ENCODE data around the gene CALCR.
A peak's percentile ranks its signal among the peaks of the same experiment; 100 is the strongest.
"Not testable (repeated sequence)": the region's sequence is repeated elsewhere in the genome, so short reads cannot be mapped to it uniquely, and the experiment has no call there.

Gene CALCR

GRCh38 chr7:93491860-93492259, 82.7 kb downstream of the CALCR start:
- peak; percentile 69 for TF ChIP-seq ZNF8 (CRISPR knock-in tag; IDR thresholded peaks at IDR 0.05)
- not testable (repeated sequence) for ATAC-seq

- TF ChIP-seq ARNTL (CRISPR knock-in tag; IDR thresholded peaks at IDR 0.05; ENCODE audit: borderline replicate concordance, low read depth) = no peak
- TF ChIP-seq ISL1 (CRISPR knock-in tag; IDR thresholded peaks at IDR 0.05) = peak; percentile 66
- ATAC-seq = no peak
Observed at GRCh38 chr7:93476491-93477344, 97.8 kb downstream of the CALCR start.

GRCh38 chr7:93475811-93476210, 98.7 kb downstream of the CALCR start:
- TF ChIP-seq GLIS3 (CRISPR knock-in tag; IDR thresholded peaks at IDR 0.05) = no peak
- no peak for TF ChIP-seq ESRRG (CRISPR knock-in tag; IDR thresholded peaks at IDR 0.05)
- TF ChIP-seq ZNF8 (CRISPR knock-in tag; IDR thresholded peaks at IDR 0.05) = no peak
- TF ChIP-seq CSRNP3 (CRISPR knock-in tag; IDR thresholded peaks at IDR 0.05) = no peak
- TF ChIP-seq SNAI2 (CRISPR knock-in tag; IDR thresholded peaks at IDR 0.05) = no peak
- no peak for TF ChIP-seq BACH2 (CRISPR knock-in tag; IDR thresholded peaks at IDR 0.05; ENCODE audit: borderline replicate concordance)
- no peak for TF ChIP-seq TCF4 (CRISPR knock-in tag; IDR thresholded peaks at IDR 0.05; ENCODE audit: borderline replicate concordance)
- TF ChIP-seq CSDC2 (CRISPR knock-in tag; IDR thresholded peaks at IDR 0.05) = no peak
- no peak for TF ChIP-seq ARNTL (CRISPR knock-in tag; IDR thresholded peaks at IDR 0.05; ENCODE audit: borderline replicate concordance, low read depth)
- TF ChIP-seq ZFP3 (CRISPR knock-in tag; IDR thresholded peaks at IDR 0.05) = no peak
- no peak for TF ChIP-seq POU6F1 (CRISPR knock-in tag; IDR thresholded peaks at IDR 0.05; ENCODE audit: borderline replicate concordance, low read depth)
- no peak for TF ChIP-seq ZC3H10 (CRISPR knock-in tag; IDR thresholded peaks at IDR 0.05)
- no peak for ATAC-seq

- ATAC-seq = no peak
- no peak for TF ChIP-seq ZFP30 (CRISPR knock-in tag; IDR thresholded peaks at IDR 0.05)
- TF ChIP-seq RARB (CRISPR knock-in tag; IDR thresholded peaks at IDR 0.05) = no peak
- TF ChIP-seq ZNF565 (CRISPR knock-in tag; conservative IDR thresholded peaks at IDR 0.05; ENCODE audit: low read depth) = no peak
Observed at GRCh38 chr7:93471456-93471855, 103.1 kb downstream of the CALCR start.

- TF ChIP-seq CSRNP3 (CRISPR knock-in tag; IDR thresholded peaks at IDR 0.05) (no peak), ZFP30 (CRISPR knock-in tag; IDR thresholded peaks at IDR 0.05) (no peak), OSR1 (CRISPR knock-in tag; IDR thresholded peaks at IDR 0.05) (no peak), ARNTL (CRISPR knock-in tag; IDR thresholded peaks at IDR 0.05; ENCODE audit: borderline replicate concordance, low read depth) (no peak), ESRRG (CRISPR knock-in tag; IDR thresholded peaks at IDR 0.05) (no peak), ZFP3 (CRISPR knock-in tag; IDR thresholded peaks at IDR 0.05) (no peak), CSDC2 (CRISPR knock-in tag; IDR thresholded peaks at IDR 0.05) (no peak), ZNF70 (CRISPR knock-in tag; IDR thresholded peaks at IDR 0.05) (no peak), ZNF565 (CRISPR knock-in tag; conservative IDR thresholded peaks at IDR 0.05; ENCODE audit: low read depth) (no peak), ISL1 (CRISPR knock-in tag; IDR thresholded peaks at IDR 0.05) (no peak), TOX (CRISPR knock-in tag; IDR thresholded peaks at IDR 0.05; ENCODE audit: borderline replicate concordance) (no peak), TSHZ2 (CRISPR knock-in tag; IDR thresholded peaks at IDR 0.05) (no peak), ZC3H10 (CRISPR knock-in tag; IDR thresholded peaks at IDR 0.05) (no peak), POU6F1 (CRISPR knock-in tag; IDR thresholded peaks at IDR 0.05; ENCODE audit: borderline replicate concordance, low read depth) (no peak), PPARA (CRISPR knock-in tag; IDR thresholded peaks at IDR 0.05; ENCODE audit: borderline replicate concordance) (no peak), ZNF8 (CRISPR knock-in tag; IDR thresholded peaks at IDR 0.05) (no peak)
- no peak for ATAC-seq
Observed at GRCh38 chr7:93463764-93464163, 110.8 kb downstream of the CALCR start.
